Left forelimb (tissue), 1 donor: ENCODE results near the gene ENOX1.

Source experiments
- DNase-seq: peaks from one replicate; pipeline ENCODE4 v3.0.0-alpha.2; 2018; ENCODE audit warnings: low spot score

Gene ENOX1

GRCh38 chr13:43388282-43389034 lies 398.3 kb downstream of the ENOX1 start:
- DNase-seq, result no peak

- DNase-seq, result no peak
Measured at GRCh38 chr13:43387880-43388279, 398.9 kb downstream of the ENOX1 start.

- no peak for DNase-seq
Measured at GRCh38 chr13:43383498-43384165, 403.1 kb downstream of the ENOX1 start.

- DNase-seq, result no peak
Measured at GRCh38 chr13:43379738-43380137, 407.0 kb downstream of the ENOX1 start.

- no peak for DNase-seq
Measured at GRCh38 chr13:43377973-43378372, 408.8 kb downstream of the ENOX1 start.

- no peak for DNase-seq
Measured at GRCh38 chr13:43377149-43377548, 409.6 kb downstream of the ENOX1 start.

GRCh38 chr13:43376596-43376995 lies 410.2 kb downstream of the ENOX1 start:
- no peak for DNase-seq

- no peak for DNase-seq
Measured at GRCh38 chr13:43375797-43376465, 410.8 kb downstream of the ENOX1 start.

- no peak for DNase-seq
Measured at GRCh38 chr13:43374621-43375020, 412.2 kb downstream of the ENOX1 start.

GRCh38 chr13:43373400-43373799 lies 413.4 kb downstream of the ENOX1 start:
- no peak for DNase-seq

GRCh38 chr13:43370842-43371241 lies 415.9 kb downstream of the ENOX1 start:
- no peak for DNase-seq

- DNase-seq, result no peak
Measured at GRCh38 chr13:43369319-43369718, 417.5 kb downstream of the ENOX1 start.

GRCh38 chr13:43368003-43368402 lies 418.8 kb downstream of the ENOX1 start:
- DNase-seq, result no peak

GRCh38 chr13:43365039-43365344 lies 421.8 kb downstream of the ENOX1 start:
- DNase-seq, result no peak

GRCh38 chr13:43364210-43365038 lies 422.3 kb downstream of the ENOX1 start:
- DNase-seq, result no peak

- peak; percentile 65 for DNase-seq
Measured at GRCh38 chr13:43363156-43363953, 423.4 kb downstream of the ENOX1 start.

GRCh38 chr13:43362556-43362955 lies 424.2 kb downstream of the ENOX1 start:
- no peak for DNase-seq

- DNase-seq, result no peak
Measured at GRCh38 chr13:43360892-43361610, 425.7 kb downstream of the ENOX1 start.

- DNase-seq, result no peak
Measured at GRCh38 chr13:43360171-43360570, 426.6 kb downstream of the ENOX1 start.

GRCh38 chr13:43359536-43359935 lies 427.2 kb downstream of the ENOX1 start:
- no peak for DNase-seq

- DNase-seq, result no peak
Measured at GRCh38 chr13:43357564-43357963, 429.2 kb downstream of the ENOX1 start.
